HG03108 (cell line): ENCODE measurements around the gene SPSB4.
"Not testable (repeated sequence)": the region's sequence is repeated elsewhere in the genome, so short reads cannot be mapped to it uniquely, and the experiment has no call there.

Experiments used
- ATAC-seq: cut with Tn5 transposase; IDR thresholded peaks from one replicate; pipeline ENCODE4 v1.9.1; 2021; ENCODE audit warnings: moderate library complexity; ENCODE audit not compliant: unreplicated experiment

Gene SPSB4

DNA sequence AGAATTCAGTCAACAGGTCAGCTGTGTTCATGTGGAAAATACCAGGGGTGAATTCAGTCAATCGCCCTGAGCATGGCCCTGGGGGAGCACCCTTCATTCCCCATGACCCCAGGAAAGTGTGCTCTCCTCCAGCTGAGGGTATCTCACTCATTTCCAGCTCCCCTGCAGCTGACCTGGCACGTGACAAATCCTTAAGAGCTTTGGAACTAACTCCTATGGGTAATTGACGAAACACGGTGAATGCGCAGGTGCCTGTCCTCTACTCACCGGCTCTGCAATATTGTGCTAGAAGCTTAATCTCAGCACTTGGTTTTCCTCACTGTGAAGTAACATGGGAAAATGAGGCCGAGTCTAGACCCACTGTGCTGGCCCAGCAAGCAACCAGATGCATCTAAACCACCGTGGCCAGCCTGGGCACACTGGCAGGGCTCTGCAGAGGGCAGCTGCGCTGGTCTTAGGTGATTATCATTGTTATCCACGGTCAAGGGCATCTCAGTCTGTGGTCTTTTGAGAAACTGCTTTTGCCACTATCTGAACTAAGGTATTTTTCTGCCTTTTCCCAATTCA lies 63.1 kb downstream of the SPSB4 start:
- ATAC-seq = no peak

- no peak for ATAC-seq
Observed at GRCh38 chr3:141114816-141115460, 63.8 kb downstream of the SPSB4 start.

GRCh38 chr3:141115789-141116541 lies 64.8 kb downstream of the SPSB4 start:
- ATAC-seq = no peak

GRCh38 chr3:141116721-141117120 lies 65.6 kb downstream of the SPSB4 start:
- no peak for ATAC-seq

- not testable (repeated sequence) for ATAC-seq
Observed at GRCh38 chr3:141117982-141118381, 66.8 kb downstream of the SPSB4 start.

DNA sequence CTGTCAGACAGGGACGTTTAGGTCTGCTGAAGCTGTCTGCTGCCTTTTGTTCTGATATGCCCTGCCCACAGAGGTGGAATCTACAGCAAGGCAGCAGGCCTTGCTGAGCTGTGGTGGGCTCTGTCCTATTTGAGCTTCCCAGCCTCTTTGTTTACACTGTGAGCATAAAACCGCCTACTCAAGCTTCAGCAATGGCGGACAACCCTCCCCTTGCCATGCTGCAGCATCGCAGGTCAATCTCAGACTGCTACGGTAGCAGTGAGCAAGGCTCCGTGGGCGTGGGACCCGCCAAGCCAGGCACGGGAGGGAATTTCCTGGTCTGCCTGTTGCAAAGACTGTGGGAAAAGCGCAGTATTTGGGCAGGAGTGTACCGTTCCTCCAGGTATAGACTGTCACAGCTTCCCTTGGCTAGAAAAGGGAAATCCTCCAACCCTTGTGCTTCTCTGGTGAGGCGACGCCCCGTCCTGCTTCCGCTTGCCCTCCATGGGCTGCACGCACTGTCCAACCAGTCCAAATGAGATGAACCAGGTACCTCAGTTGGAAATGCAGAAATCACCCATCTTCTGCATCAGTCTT lies 71.4 kb downstream of the SPSB4 start:
- ATAC-seq = no peak

GRCh38 chr3:141123677-141124410 lies 72.7 kb downstream of the SPSB4 start:
- no peak for ATAC-seq

DNA sequence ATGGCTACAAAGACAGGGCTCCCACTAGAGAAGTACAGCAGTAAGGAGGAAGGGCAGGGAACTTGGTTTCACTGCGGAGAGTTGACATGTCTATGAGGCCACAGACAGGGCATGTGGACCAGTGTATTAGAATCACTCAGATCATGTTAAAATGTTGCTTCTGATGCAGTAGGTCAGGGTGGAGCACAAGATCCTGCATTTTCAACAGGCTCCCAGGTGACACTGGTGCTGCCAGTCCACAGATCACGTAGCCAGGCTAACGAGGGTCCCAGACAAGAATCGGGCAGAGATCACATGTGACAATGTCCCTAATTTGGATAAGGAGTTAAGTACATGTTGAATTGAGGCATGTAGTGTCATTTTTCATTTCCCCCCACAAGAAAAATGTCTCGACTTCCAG lies 73.6 kb downstream of the SPSB4 start:
- no peak for ATAC-seq

GRCh38 chr3:141125351-141125750 lies 74.2 kb downstream of the SPSB4 start:
- no peak for ATAC-seq

- no peak for ATAC-seq
Observed at GRCh38 chr3:141126661-141127343, 75.7 kb downstream of the SPSB4 start.

GRCh38 chr3:141127344-141128125 lies 76.4 kb downstream of the SPSB4 start:
- ATAC-seq = no peak

GRCh38 chr3:141128126-141128777 lies 77.1 kb downstream of the SPSB4 start:
- no peak for ATAC-seq

GRCh38 chr3:141129049-141129448 lies 77.9 kb downstream of the SPSB4 start:
- ATAC-seq = no peak

GRCh38 chr3:141129541-141130011 lies 78.4 kb downstream of the SPSB4 start:
- ATAC-seq = no peak

GRCh38 chr3:141143517-141143916 lies 92.4 kb downstream of the SPSB4 start:
- no peak for ATAC-seq

GRCh38 chr3:141146979-141147470 lies 95.9 kb downstream of the SPSB4 start:
- ATAC-seq = no peak

GRCh38 chr3:141147657-141148056 lies 96.5 kb downstream of the SPSB4 start:
- no peak for ATAC-seq

- ATAC-seq = no peak
Observed at GRCh38 chr3:141148169-141148568, 97.0 kb downstream of the SPSB4 start.

DNA sequence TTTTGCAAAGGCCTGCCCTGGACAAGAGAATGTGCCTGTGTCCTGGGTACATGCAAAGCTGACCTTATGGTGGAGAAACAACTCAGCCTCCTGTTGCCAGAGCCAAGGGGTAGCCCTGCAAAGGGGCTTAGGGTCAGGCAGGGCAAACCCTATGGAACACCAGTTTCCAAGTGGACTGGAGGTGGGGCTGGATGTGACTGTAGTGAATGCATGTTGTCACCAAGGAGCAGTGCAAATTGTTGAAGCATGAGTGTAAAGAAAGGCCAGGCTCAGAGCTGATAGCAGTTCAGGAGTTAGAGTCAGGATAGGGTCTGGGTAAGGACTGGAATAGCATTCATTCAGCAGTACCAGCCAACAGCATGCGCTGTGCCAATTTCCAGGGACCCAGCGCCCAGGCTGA lies 97.6 kb downstream of the SPSB4 start:
- no peak for ATAC-seq
